ENCODE measurements around the gene LIME1. TPM values are rescaled to one million over a fixed set of nuclear protein-coding genes. Genes with fewer than 3 reads are reported as not detected.

The LIME1 gene
- total and polyA plus RNA-seq, 4 donors, result 21.2 to 69.0 (median 51.6) TPM

DNA sequence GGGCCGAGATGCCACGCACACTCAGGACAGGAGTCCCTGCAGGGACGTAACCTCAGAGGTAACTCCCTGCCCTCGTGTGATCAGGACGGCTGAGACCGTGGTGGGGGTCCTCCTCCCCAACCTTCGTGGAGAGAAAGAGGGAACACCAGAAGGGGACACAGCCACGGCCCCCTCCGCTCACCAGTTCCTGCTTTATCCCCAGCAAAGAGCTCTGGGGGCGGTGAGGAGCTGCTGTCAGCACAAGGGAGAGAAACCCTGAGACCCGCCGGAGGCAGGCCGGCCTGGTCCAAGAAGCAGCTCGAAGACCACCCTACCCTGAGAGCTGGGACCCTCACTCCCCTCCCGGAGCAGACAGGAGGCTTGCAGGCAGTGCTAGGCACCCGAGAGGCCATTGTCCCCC lies 47.5 kb downstream of the LIME1 start (continued):
- no peak for TF ChIP-seq EGR1 (IDR thresholded peaks at IDR 0.05; ENCODE audit: low read depth in 2 of 2)
- no peak for TF ChIP-seq HNF4G (IDR thresholded peaks at IDR 0.05)
- no peak for TF ChIP-seq GABPA (IDR thresholded peaks at IDR 0.05 in 1 of 2, conservative IDR thresholded peaks at IDR 0.05 in 1 of 2)
- TF ChIP-seq, protein P1, sequence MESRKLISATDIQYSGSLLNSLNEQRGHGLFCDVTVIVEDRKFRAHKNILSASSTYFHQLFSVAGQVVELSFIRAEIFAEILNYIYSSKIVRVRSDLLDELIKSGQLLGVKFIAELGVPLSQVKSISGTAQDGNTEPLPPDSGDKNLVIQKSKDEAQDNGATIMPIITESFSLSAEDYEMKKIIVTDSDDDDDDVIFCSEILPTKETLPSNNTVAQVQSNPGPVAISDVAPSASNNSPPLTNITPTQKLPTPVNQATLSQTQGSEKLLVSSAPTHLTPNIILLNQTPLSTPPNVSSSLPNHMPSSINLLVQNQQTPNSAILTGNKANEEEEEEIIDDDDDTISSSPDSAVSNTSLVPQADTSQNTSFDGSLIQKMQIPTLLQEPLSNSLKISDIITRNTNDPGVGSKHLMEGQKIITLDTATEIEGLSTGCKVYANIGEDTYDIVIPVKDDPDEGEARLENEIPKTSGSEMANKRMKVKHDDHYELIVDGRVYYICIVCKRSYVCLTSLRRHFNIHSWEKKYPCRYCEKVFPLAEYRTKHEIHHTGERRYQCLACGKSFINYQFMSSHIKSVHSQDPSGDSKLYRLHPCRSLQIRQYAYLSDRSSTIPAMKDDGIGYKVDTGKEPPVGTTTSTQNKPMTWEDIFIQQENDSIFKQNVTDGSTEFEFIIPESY (IDR thresholded peaks at IDR 0.05), result no peak
- TF ChIP-seq NR2F2 (IDR thresholded peaks at IDR 0.05), result no peak
- TF ChIP-seq MAX (IDR thresholded peaks at IDR 0.05), result no peak

DNA sequence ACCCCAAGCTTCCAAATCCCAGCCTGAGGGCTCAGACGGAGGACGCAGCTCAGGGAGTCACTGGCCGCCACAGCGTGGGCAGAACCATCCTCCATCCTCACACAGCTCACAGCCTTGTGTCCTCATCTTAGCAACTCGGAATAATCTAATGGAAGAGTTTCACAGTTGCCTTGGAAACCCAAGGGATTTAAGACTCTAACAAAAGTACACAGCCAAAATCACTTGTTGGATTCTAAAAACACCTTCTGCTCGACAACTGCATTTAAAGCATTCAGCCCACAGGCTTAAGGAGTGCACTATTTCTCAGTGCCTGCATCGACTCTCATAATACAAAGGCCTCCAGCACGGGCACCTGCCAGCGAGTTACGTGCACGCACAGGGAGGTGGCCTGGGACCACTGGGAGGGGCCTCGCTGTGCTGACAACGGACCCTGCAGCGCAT lies 49.2 kb downstream of the LIME1 start:
- WGBS, result 66% methylated on average over 14 of the region's 14 CpGs
- TF ChIP-seq HNF4G (IDR thresholded peaks at IDR 0.05) (no peak), JUND (IDR thresholded peaks at IDR 0.05) (no peak), REST (IDR thresholded peaks at IDR 0.05) (no peak), MAX (IDR thresholded peaks at IDR 0.05) (no peak), RXRA (IDR thresholded peaks at IDR 0.05) (no peak), EGR1 (IDR thresholded peaks at IDR 0.05; ENCODE audit: low read depth in 2 of 2) (no peak), FOXA2 (IDR thresholded peaks at IDR 0.05) (no peak), GABPA (IDR thresholded peaks at IDR 0.05 in 1 of 2, conservative IDR thresholded peaks at IDR 0.05 in 1 of 2) (no peak), NR2F2 (IDR thresholded peaks at IDR 0.05) (no peak), FOXA1 (IDR thresholded peaks at IDR 0.05) (no peak), RAD21 (IDR thresholded peaks at IDR 0.05) (no peak), SP1 (IDR thresholded peaks at IDR 0.05) (no peak), TAF1 (conservative IDR thresholded peaks at IDR 0.05) (no peak), YY1 (IDR thresholded peaks at IDR 0.05) (no peak), HNF4A (conservative IDR thresholded peaks at IDR 0.05) (no peak)
- TF ChIP-seq, protein P1 (IDR thresholded peaks at IDR 0.05), result no peak
- TF ChIP-seq, protein P2, sequence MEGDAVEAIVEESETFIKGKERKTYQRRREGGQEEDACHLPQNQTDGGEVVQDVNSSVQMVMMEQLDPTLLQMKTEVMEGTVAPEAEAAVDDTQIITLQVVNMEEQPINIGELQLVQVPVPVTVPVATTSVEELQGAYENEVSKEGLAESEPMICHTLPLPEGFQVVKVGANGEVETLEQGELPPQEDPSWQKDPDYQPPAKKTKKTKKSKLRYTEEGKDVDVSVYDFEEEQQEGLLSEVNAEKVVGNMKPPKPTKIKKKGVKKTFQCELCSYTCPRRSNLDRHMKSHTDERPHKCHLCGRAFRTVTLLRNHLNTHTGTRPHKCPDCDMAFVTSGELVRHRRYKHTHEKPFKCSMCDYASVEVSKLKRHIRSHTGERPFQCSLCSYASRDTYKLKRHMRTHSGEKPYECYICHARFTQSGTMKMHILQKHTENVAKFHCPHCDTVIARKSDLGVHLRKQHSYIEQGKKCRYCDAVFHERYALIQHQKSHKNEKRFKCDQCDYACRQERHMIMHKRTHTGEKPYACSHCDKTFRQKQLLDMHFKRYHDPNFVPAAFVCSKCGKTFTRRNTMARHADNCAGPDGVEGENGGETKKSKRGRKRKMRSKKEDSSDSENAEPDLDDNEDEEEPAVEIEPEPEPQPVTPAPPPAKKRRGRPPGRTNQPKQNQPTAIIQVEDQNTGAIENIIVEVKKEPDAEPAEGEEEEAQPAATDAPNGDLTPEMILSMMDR (IDR thresholded peaks at IDR 0.05; ENCODE audit: low read depth, low read length, missing input control), result no peak
- TF ChIP-seq, protein P3, sequence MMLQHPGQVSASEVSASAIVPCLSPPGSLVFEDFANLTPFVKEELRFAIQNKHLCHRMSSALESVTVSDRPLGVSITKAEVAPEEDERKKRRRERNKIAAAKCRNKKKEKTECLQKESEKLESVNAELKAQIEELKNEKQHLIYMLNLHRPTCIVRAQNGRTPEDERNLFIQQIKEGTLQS (IDR thresholded peaks at IDR 0.05), result no peak
- H3K36me3 ChIP-seq (ENCODE audit: control insufficient read depth in 4 of 4, insufficient read depth in 3 of 4, low read depth in 1 of 4, low read length in 3 of 4), result no peaks in the 10 kb centered on the region
- H3K27me3 ChIP-seq (ENCODE audit: control insufficient read depth in 4 of 4, insufficient read depth in 4 of 4, low read length in 3 of 4), result no peaks in the 10 kb centered on the region
- DNase-seq (ENCODE audit: low spot score), result no peak
- H3K9ac ChIP-seq (ENCODE audit: low read depth in 1 of 2, low read length in 2 of 2), result no peak overlapping the region
- H3K4me3 ChIP-seq (ENCODE audit: low read depth in 1 of 3, low read length in 3 of 3), result no peak overlapping the region
- H3K27ac ChIP-seq (ENCODE audit: low read depth in 1 of 2, low read length in 2 of 2), result no peak overlapping the region
- H3K9me3 ChIP-seq (ENCODE audit: control insufficient read depth in 4 of 4, low read length in 3 of 4), result no peaks in the 10 kb centered on the region
- peaks cover 0 to 3% (median 1%) of the 10 kb centered on the region in 4 donors for H3K4me1 ChIP-seq (ENCODE audit: control insufficient read depth in 4 of 4, insufficient read depth in 4 of 4, low read length in 3 of 4)

Measured in liver (tissue), 9 donors.